Testis (tissue), 2 donors: ENCODE data around the gene CCDC74B.

Source experiments
- POLR2A ChIP-seq: fragments of 450-650 bp; IDR thresholded peaks from one replicate; pipeline ENCODE4 v1.6.1; 2017; ENCODE audit warnings: antibody characterized with exemption, mild to moderate bottlenecking, moderate library complexity
- TF ChIP-seq, protein P1 (sequence below), 3 experiments: fragments of 450-650 bp in 2 of 3; fragments of 200-600 bp in 1 of 3; sonication (generic) in 1 of 3; IDR thresholded peaks; one replicate each; pipeline ENCODE4 v1.5.1; 2016 to 2019; ENCODE audit warnings: antibody characterized with exemption in 3 of 3, mild to moderate bottlenecking in 2 of 3, moderate library complexity in 1 of 3

GRCh38 chr2:130154773-130155765 is 10.2 kb upstream of the CCDC74B start:
- TF ChIP-seq, protein P1, sequence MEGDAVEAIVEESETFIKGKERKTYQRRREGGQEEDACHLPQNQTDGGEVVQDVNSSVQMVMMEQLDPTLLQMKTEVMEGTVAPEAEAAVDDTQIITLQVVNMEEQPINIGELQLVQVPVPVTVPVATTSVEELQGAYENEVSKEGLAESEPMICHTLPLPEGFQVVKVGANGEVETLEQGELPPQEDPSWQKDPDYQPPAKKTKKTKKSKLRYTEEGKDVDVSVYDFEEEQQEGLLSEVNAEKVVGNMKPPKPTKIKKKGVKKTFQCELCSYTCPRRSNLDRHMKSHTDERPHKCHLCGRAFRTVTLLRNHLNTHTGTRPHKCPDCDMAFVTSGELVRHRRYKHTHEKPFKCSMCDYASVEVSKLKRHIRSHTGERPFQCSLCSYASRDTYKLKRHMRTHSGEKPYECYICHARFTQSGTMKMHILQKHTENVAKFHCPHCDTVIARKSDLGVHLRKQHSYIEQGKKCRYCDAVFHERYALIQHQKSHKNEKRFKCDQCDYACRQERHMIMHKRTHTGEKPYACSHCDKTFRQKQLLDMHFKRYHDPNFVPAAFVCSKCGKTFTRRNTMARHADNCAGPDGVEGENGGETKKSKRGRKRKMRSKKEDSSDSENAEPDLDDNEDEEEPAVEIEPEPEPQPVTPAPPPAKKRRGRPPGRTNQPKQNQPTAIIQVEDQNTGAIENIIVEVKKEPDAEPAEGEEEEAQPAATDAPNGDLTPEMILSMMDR (IDR thresholded peaks at IDR 0.05), result no peak
- no peak for TF ChIP-seq POLR2A
